Neutrophil (primary cell): ENCODE results near the gene SYNPR.

Experiments used
- H3K27ac ChIP-seq: fragments of 200-600 bp; sonication (generic); 2 replicates; pipeline ENCODE4 v1.5.1; 2016; ENCODE audit warnings: mild to moderate bottlenecking, moderate library complexity
- H3K27me3 ChIP-seq: fragments of 200-600 bp; sonication (generic); 2 replicates; pipeline ENCODE4 v1.6.0; 2016; ENCODE audit warnings: mild to moderate bottlenecking
- H3K36me3 ChIP-seq: fragments of 200-600 bp; sonication (generic); 2 replicates; pipeline ENCODE4 v1.5.1; 2017
- H3K4me1 ChIP-seq, 2 experiments: fragments of 200-600 bp in 1 of 2; sonication (generic) in 1 of 2; 1 replicate in 1 of 2; 2 replicates in 1 of 2; pipeline versions ENCODE4 v1.5.1 to v1.6.1; 2013 to 2016; ENCODE audit warnings: low read depth in 1 of 2, low read length in 1 of 2, mild to moderate bottlenecking in 1 of 2, moderate library complexity in 1 of 2; ENCODE audit not compliant: control insufficient read depth in 1 of 2, insufficient read depth in 1 of 2
- H3K4me3 ChIP-seq, 2 experiments: fragments of 200-600 bp in 1 of 2; sonication (generic) in 1 of 2; 1 replicate in 1 of 2; 2 replicates in 1 of 2; pipeline ENCODE4 v1.5.1; 2013 to 2016; ENCODE audit warnings: low read depth in 1 of 2, low read length in 1 of 2, mild to moderate bottlenecking in 1 of 2, moderate library complexity in 1 of 2
- H3K9me3 ChIP-seq: fragments of 200-600 bp; sonication (generic); 2 replicates; pipeline ENCODE4 v1.5.1; 2016
- TF ChIP-seq, protein P1 (sequence below): fragments of 200-600 bp; sonication (generic); IDR thresholded peaks from 2 replicates; pipeline ENCODE4 v1.5.1; 2016; ENCODE audit warnings: antibody characterized with exemption

The SYNPR gene

DNA sequence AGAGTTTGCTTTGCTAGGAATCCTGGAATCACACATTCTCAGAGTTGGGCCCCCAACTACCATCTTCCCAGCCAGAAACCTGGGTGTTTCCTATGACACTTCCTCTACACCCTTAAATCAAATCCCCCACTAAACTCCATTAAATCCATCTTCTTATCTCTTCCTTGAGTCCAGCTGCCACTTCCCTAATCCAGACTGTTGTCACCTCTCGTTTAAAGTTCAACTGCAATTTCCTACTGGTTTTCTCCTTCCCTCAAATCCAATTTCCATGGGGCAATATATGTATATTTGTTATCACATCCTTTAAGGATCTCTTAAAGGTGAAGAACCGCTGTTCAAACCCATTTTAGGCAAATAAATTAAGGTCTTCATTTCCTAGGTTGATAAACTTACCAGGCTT is 300.8 kb downstream of the SYNPR start:
- TF ChIP-seq, protein P1, sequence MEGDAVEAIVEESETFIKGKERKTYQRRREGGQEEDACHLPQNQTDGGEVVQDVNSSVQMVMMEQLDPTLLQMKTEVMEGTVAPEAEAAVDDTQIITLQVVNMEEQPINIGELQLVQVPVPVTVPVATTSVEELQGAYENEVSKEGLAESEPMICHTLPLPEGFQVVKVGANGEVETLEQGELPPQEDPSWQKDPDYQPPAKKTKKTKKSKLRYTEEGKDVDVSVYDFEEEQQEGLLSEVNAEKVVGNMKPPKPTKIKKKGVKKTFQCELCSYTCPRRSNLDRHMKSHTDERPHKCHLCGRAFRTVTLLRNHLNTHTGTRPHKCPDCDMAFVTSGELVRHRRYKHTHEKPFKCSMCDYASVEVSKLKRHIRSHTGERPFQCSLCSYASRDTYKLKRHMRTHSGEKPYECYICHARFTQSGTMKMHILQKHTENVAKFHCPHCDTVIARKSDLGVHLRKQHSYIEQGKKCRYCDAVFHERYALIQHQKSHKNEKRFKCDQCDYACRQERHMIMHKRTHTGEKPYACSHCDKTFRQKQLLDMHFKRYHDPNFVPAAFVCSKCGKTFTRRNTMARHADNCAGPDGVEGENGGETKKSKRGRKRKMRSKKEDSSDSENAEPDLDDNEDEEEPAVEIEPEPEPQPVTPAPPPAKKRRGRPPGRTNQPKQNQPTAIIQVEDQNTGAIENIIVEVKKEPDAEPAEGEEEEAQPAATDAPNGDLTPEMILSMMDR = no peak
- Histone ChIP-seq H3K27me3 (no peaks in the 10 kb centered on the region), H3K4me3 (no peak overlapping the region), H3K27ac (no peak overlapping the region), H3K9me3 (no peaks in the 10 kb centered on the region), H3K36me3 (no peaks in the 10 kb centered on the region), H3K4me1 (no peaks in the 10 kb centered on the region)

DNA sequence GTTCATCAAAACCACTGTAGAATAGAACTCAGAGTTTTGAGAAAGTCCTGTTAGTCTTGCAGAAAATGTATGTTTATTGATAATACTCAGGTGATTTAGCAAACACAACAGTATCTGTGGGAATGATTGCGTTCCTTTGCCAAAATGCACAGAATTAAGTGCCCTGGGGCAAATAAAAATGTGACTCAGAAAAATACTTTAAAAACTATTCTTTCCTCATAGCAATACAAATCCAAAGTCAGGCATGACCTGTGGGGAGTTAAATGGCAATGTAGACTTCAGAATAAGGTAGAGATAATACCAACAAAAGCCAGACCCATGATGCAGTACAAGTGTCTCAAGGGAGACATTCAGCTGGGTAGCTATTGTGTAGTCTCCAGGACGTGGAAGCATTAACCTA is 302.0 kb downstream of the SYNPR start:
- H3K9me3 ChIP-seq = no peaks in the 10 kb centered on the region
- TF ChIP-seq, protein P1 = no peak
- no peak overlapping the region for H3K4me3 ChIP-seq
- no peak overlapping the region for H3K27ac ChIP-seq
- H3K36me3 ChIP-seq = no peaks in the 10 kb centered on the region
- H3K4me1 ChIP-seq = no peaks in the 10 kb centered on the region
- no peaks in the 10 kb centered on the region for H3K27me3 ChIP-seq

DNA sequence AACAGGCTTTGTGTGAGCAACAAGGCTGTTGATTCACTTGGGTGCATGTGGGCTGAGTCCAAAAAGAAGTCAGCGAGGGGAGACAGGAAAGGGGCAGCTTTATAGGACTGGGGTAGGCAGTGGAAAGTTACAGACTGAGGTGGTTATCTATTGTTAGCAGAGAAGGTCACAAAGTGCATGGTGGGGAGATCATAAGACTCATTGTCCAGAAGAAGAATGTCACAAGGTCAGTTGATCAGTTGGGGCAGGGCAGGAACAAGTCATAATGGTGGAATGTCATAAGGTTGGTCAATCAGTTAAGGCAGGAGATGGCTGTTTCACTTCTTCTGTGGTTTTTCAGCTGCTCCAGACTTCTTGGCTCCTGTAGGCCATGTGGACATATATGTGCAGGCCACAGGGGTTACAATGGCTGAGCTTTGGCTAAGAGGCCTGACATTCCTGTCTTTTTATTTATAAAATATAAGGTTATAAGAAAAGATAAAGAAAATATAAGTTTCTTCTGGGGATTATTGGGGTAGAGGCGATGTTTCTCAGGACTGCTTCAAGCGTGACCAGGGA is 304.9 kb downstream of the SYNPR start:
- TF ChIP-seq, protein P1 = no peak
- H3K36me3 ChIP-seq = no peaks in the 10 kb centered on the region

DNA sequence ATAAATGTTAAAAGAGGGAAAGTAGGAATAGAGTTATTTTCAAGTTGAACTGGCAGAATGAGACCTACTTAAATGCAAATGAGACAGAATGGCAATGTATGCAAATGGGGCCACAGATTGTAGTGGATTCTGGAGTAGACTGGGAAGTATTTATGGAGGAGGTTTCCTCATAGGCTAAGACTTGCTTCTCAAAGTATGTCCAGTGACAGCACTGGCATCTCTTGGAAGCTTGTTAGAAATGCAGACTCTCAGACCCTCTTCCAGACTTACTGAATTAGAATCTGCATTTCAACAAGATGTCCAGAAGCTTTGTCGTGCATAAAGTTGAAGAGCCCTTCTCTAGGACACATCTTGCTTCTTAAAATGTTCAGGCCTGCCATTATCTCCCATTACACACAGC is 306.6 kb downstream of the SYNPR start:
- no peaks in the 10 kb centered on the region for H3K36me3 ChIP-seq
- no peak overlapping the region for H3K27ac ChIP-seq
- H3K4me3 ChIP-seq = no peak overlapping the region
- no peaks in the 10 kb centered on the region for H3K27me3 ChIP-seq
- H3K9me3 ChIP-seq = no peaks in the 10 kb centered on the region
- H3K4me1 ChIP-seq = no peaks in the 10 kb centered on the region
- TF ChIP-seq, protein P1 = no peak

More for the DNA sequence above, 304.9 kb downstream of the SYNPR start:
- no peak overlapping the region for H3K27ac ChIP-seq
- H3K4me3 ChIP-seq = no peak overlapping the region
- no peaks in the 10 kb centered on the region for H3K9me3 ChIP-seq
- H3K27me3 ChIP-seq = no peaks in the 10 kb centered on the region
- H3K4me1 ChIP-seq = no peaks in the 10 kb centered on the region

DNA sequence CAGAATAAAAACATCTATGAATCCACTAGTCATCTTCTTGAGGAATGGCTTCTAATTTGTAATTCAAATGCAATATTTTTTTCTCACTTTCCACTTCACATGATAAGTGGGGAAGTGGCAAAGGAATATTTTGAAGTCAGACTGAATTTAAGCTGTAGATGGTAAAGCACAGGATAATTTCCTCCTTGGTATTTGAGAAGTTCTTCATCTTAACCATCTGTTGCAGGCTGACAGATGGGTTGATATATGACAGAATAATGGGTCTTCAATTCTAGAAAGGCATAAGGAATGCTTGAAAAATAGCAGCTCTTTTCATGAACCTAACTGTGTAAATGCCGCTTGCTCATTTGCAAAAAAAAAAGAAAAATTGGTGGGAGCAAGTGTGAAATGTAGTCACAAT is 307.8 kb downstream of the SYNPR start:
- no peaks in the 10 kb centered on the region for H3K4me1 ChIP-seq
- no peaks in the 10 kb centered on the region for H3K27me3 ChIP-seq
- no peak overlapping the region for H3K4me3 ChIP-seq
- H3K27ac ChIP-seq = no peak overlapping the region
- TF ChIP-seq, protein P1 = no peak
- no peaks in the 10 kb centered on the region for H3K9me3 ChIP-seq
- H3K36me3 ChIP-seq = no peaks in the 10 kb centered on the region

DNA sequence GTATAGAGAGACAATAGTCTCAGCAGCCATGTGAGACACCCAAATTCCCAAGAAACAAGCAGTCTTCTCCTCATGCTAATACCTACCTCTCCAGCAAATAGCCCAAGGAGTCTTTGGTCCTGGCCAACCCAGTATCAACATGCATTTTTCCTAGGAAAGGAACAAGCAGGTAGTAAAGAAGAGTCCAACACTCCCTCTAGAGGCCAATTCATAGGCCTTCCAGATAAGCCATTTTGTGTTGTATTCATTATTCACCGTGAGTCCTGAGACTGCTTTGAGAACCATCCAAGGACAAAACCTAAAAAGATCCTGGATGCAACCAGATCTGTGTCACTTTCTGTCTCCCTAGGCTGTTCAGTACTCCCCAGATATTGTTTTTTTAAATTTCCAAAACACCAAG is 310.8 kb downstream of the SYNPR start:
- no peak overlapping the region for H3K4me3 ChIP-seq
- H3K9me3 ChIP-seq = no peaks in the 10 kb centered on the region
- no peaks in the 10 kb centered on the region for H3K36me3 ChIP-seq
- H3K4me1 ChIP-seq = no peaks in the 10 kb centered on the region
- no peaks in the 10 kb centered on the region for H3K27me3 ChIP-seq
- TF ChIP-seq, protein P1 = no peak
- H3K27ac ChIP-seq = no peak overlapping the region
